IPS-15b (cell line): ENCODE data around the gene ARMC12.
A peak's percentile ranks its signal among the peaks of the same experiment; 100 is the strongest.
"Not testable (repeated sequence)": the region's sequence is repeated elsewhere in the genome, so short reads cannot be mapped to it uniquely, and the experiment has no call there.

Source experiments
- H3K27me3 ChIP-seq: one replicate; pipeline ENCODE4 v1.6.1; 2013; ENCODE audit warnings: low read length; ENCODE audit not compliant: control insufficient read depth, insufficient read depth
- H3K36me3 ChIP-seq: one replicate; pipeline ENCODE4 v1.6.1; 2013; ENCODE audit warnings: low read length; ENCODE audit not compliant: control insufficient read depth, insufficient read depth
- H3K4me1 ChIP-seq: one replicate; pipeline ENCODE4 v1.6.1; 2013; ENCODE audit warnings: mild to moderate bottlenecking, low read length; ENCODE audit not compliant: control insufficient read depth, insufficient read depth
- H3K4me3 ChIP-seq: one replicate; pipeline ENCODE4 v1.5.1; 2013; ENCODE audit warnings: low read depth, low read length
- H3K9ac ChIP-seq: one replicate; pipeline ENCODE4 v1.6.1; 2013; ENCODE audit warnings: low read depth, mild to moderate bottlenecking, low read length
- H3K9me3 ChIP-seq: one replicate; pipeline ENCODE4 v1.6.1; 2013; ENCODE audit warnings: mild to moderate bottlenecking, low read length; ENCODE audit not compliant: control insufficient read depth, insufficient read depth

ARMC12 gene

DNA sequence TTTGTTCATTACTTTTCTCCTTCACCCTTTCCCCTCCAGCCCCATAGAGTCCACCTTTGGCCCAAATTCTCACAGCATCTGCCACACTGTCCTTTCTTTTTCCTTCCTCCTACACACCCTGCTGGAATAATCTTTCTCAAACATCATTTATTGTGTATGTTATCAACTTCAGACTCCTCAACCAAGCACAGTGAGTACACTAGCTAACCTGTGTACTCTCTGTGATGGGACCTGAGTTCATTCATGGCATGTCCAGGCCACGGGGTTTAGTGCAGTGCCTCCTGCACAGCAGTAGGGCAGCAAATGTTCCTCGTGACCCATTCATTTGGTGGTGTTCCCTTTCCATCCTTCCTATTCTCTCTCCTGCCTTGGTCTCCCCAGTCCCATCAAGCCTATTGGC, 7.1 kb upstream of the ARMC12 start:
- Histone ChIP-seq H3K4me3 (no peak overlapping the region), H3K9me3 (no peaks in the 10 kb centered on the region), H3K36me3 (no peaks in the 10 kb centered on the region), H3K27me3 (peaks cover 18% of the 10 kb centered on the region), H3K9ac (no peak overlapping the region), H3K4me1 (peaks cover 20% of the 10 kb centered on the region)

DNA sequence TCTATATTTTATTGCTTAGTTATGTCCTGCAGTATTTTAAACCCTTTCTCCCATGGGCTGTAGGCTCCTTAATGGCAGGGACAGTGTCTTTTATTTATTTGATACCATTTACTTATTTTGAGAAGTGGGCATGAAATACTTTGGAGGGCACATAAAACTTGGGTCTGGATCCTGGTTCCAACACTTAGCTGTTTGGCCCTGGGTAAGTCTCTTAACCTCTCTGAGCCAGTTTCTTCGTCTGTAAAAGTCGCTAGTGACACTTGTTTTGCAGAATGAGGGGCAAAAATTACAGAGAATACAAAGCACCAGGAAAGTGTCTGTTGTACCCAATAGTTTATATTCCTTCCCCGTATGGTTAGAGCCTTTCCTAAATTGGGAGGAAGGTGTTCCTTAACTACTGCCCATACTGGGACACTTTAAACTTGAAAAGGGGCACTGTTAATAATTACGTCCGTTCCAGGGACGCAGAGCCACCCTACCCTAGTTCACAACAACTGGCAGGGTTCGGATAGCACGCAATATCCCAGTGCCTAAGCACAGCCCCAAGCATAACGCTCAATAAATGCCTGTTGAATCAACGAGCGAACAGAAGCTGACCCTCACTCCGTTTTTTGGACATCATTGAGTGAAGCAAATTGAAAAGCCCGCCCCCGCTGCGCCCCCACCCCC, 6.0 kb upstream of the ARMC12 start:
- peaks cover 21% of the 10 kb centered on the region for H3K4me1 ChIP-seq
- no peak overlapping the region for H3K9ac ChIP-seq
- no peaks in the 10 kb centered on the region for H3K9me3 ChIP-seq
- peaks cover 14% of the 10 kb centered on the region for H3K27me3 ChIP-seq
- no peaks in the 10 kb centered on the region for H3K36me3 ChIP-seq
- peak overlapping the region; percentile 72 for H3K4me3 ChIP-seq

DNA sequence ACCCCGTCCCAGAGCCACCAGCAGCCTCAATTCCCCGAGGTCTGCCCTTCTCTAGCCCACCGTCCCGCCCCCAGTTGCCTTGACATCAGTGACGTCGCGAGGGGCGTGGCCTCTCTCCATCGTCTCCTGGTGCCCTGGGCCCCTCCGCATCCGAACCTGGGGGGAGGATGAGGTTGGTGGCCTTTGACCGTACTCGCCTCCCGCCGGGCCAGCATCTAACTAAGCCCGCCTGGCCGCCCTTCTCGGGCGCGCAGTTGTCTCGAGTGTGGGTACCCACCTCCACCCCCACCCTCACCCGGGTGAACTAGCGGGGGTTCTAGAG, 5.5 kb upstream of the ARMC12 start:
- Histone ChIP-seq H3K9ac (peak overlapping the region; percentile 29), H3K4me3 (peak overlapping the region; percentile 78), H3K9me3 (no peaks in the 10 kb centered on the region), H3K36me3 (no peaks in the 10 kb centered on the region), H3K27me3 (peaks cover 11% of the 10 kb centered on the region), H3K4me1 (peaks cover 23% of the 10 kb centered on the region)

DNA sequence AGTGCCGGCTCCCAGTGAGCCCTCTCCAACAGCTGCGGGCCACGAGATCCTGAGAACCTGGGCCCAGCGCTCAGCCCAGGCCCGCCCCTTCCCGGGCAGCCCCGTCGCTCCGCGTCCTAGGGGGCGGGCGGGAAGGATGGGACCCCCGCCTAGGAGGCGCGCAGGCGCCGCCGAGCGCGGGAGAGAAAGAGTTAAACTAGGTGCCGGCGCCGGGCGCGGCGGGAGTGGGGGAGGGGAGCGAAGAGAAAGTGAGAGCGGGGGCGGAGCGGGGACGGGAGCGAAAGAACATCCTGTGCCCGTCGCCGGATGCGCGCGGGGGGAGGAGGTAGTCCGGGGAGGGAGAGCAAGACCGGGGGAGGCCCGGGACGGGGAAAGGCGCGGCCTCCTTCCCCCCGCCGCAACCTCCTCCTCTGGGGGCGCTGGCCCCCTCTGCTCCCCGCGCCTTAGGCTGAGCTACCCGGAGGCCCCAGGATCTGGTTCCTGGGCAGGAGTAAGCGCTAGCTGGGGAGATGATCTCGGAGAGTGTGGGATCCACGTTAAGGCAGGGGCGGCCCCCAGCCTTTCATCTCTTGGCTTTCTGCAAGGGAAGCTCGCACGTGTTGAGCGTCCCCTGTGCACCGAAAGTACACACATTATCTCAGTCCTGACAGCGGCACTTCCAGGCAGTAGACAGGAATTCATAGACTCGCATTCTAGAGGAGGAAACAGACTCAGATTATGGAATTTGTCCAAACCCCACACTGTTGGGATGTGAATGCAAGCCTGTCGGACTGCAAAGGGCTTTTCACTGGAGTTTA, 4.9 kb upstream of the ARMC12 start:
- H3K4me1 ChIP-seq = peaks cover 18% of the 10 kb centered on the region

DNA sequence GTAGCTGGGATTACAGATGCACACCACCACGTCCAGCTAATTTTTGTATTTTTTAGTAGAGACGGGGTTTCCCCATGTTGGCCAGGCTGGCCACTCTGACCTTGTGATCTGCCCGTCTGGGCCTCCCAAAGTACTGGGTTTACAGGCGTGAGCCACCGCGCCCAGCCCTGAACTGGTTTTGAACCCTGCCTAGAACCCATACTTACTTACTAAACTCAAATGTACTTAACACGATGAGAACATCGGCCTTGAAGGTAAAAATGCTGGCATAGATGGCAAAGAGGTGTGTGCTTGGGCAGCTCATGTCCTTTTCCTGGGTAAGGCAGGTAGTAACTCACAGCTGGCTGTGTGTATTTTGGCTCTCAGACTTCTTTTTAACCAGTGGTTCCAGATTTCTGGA, 3.2 kb upstream of the ARMC12 start:
- H3K9ac ChIP-seq = no peak overlapping the region
- peaks cover 15% of the 10 kb centered on the region for H3K4me1 ChIP-seq
- no peak overlapping the region for H3K4me3 ChIP-seq
- no peaks in the 10 kb centered on the region for H3K36me3 ChIP-seq
- peaks cover 4% of the 10 kb centered on the region for H3K27me3 ChIP-seq
- no peaks in the 10 kb centered on the region for H3K9me3 ChIP-seq

More for the DNA sequence above, 4.9 kb upstream of the ARMC12 start:
- Histone ChIP-seq H3K9ac (peak overlapping the region; percentile 63), H3K4me3 (peak overlapping the region; percentile 78), H3K27me3 (peaks cover 9% of the 10 kb centered on the region), H3K9me3 (no peaks in the 10 kb centered on the region), H3K36me3 (no peaks in the 10 kb centered on the region)

- H3K27me3 ChIP-seq, H3K9me3 ChIP-seq, H3K4me3 ChIP-seq, H3K36me3 ChIP-seq, H3K9ac ChIP-seq: not testable (repeated sequence)
- peaks cover 18% of the 10 kb centered on the region for H3K4me1 ChIP-seq
These were observed 2.5 kb upstream of the ARMC12 start for GRCh38 chr6:35734319-35734718.

- Histone ChIP-seq H3K36me3 (no peaks in the 10 kb centered on the region), H3K9me3 (no peaks in the 10 kb centered on the region), H3K4me3 (no peak overlapping the region), H3K4me1 (peaks cover 25% of the 10 kb centered on the region), H3K9ac (no peak overlapping the region), H3K27me3 (no peaks in the 10 kb centered on the region)
These were observed 1.4 kb upstream of the ARMC12 start for GRCh38 chr6:35735452-35735851.

DNA sequence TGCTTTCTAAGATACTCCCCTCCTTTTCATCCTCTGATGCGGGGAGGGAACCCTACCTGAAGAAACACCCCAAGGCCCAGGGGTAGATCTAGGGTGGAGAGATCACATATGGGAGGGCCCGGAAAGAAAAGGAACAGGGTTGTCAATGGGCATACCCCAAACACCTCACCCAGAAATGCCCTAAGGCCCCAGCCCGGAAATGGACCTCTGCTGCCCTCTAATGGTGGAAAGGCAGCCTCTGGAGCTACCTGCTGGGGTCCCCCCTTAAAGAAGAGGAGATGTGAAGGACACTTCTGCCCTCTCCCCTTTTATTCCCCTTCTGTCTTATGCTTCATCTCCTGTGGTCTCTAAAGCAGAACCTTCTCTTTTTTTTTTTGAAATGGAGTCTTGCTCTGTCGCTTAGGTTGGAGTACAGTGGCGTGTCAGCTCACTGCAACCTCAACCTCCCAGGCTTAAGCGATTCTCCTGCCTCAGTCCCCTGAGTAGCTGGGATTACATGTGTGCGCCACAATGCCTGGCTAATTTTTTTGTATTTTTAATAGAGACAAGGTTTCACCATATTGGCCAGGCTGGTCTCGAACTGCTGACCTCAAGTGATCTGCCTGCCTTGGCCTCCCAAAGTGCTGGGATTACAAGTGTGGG, 458 bp upstream of the ARMC12 start:
- no peaks in the 10 kb centered on the region for H3K27me3 ChIP-seq
- no peaks in the 10 kb centered on the region for H3K36me3 ChIP-seq
- peaks cover 33% of the 10 kb centered on the region for H3K4me1 ChIP-seq
- H3K9ac ChIP-seq = no peak overlapping the region
- no peak overlapping the region for H3K4me3 ChIP-seq
- no peaks in the 10 kb centered on the region for H3K9me3 ChIP-seq

GRCh38 chr6:35737413-35738211, 780 bp downstream of the ARMC12 start:
- Histone ChIP-seq H3K27me3 (no peaks in the 10 kb centered on the region), H3K9ac (no peak overlapping the region), H3K9me3 (no peaks in the 10 kb centered on the region), H3K4me3 (no peak overlapping the region), H3K4me1 (peaks cover 28% of the 10 kb centered on the region), H3K36me3 (no peaks in the 10 kb centered on the region)

DNA sequence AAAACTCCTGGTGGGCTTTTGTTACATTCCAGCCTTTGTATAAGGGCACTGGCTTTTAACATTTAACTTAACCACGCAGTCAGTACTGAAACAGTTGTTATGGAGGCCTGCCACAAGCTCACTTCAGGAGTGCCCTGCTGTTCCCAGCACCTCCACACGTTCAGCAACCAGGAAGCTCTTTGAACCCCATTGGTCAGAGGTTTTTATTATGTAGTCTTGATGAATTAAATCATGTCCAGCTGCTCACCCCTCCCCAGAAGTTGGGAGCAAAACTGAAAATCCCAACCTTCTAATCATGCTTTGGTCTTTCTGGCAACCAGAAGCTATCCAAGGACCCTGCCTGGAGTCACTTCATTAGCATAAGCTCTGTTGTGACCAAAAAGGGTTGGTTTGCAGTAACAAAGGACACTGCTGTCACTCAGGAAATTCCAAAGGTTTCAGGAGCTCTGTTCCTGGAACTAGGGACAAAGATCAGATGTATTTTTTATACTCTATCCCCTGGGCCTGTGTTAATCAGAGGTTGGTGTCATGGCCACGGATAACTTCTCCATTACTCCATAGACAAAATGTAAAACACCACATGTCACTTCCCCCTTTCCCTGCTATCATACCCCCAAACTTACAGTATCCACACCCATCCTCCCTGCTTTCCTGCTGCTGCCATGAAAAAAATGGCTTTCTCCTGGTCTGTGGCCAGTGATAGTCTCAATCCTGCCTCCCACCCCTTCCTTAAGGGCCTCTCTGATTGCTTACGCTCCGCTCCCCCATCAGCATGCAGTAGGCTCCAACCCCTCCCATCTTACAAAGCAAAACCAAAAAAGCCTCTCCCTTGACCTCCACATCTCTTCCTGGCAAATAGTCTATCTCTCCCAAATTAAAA, 3.1 kb downstream of the ARMC12 start:
- Histone ChIP-seq H3K4me1 (peaks cover 27% of the 10 kb centered on the region), H3K36me3 (no peaks in the 10 kb centered on the region), H3K4me3 (no peak overlapping the region), H3K27me3 (no peaks in the 10 kb centered on the region), H3K9me3 (no peaks in the 10 kb centered on the region), H3K9ac (no peak overlapping the region)

DNA sequence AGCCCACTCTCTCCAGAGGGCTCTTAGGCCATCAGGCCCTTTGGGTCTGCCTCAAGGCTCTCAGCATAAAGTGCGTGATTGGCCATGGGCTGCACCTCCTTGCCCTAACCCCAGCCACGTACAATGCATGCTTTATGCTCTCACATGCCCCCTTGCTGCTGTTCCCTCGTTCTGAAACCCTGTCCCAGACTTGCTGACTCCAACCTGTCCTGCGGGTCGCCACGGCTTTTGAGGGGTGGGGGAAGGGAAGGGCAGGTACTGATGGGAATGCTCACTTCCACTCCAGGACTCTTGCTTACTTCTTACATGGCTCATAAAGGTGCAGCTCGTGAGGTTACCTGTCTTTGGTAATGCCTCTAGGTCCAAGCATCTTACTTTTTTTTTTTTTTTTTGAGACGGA, 6.0 kb downstream of the ARMC12 start:
- Histone ChIP-seq H3K4me3 (no peak overlapping the region), H3K27me3 (no peaks in the 10 kb centered on the region), H3K9me3 (no peaks in the 10 kb centered on the region), H3K36me3 (no peaks in the 10 kb centered on the region), H3K4me1 (peaks cover 25% of the 10 kb centered on the region), H3K9ac (no peak overlapping the region)
